Measurements from ENCODE around the gene ZFPL1.

- TF ChIP-seq CTCF (IDR thresholded peaks at IDR 0.05) = no peak
- TF ChIP-seq POLR2A (IDR thresholded peaks at IDR 0.05) = no peak
These were observed 47.4 kb downstream of the ZFPL1 start for GRCh38 chr11:65131417-65131776.
